ENCODE measurements around the gene IL3.

Gene IL3

GRCh38 chr5:132064140-132064539, 3.7 kb downstream of the IL3 start:
- Histone ChIP-seq H3K27me3 (ENCODE audit: control insufficient read depth, low read length) (no peaks in the 10 kb centered on the region), H3K36me3 (ENCODE audit: control insufficient read depth, low read length) (no peaks in the 10 kb centered on the region), H4K20me1 (ENCODE audit: control insufficient read depth, insufficient read depth, low read depth, low read length) (no peaks in the 10 kb centered on the region), H3K9me3 (ENCODE audit: control insufficient read depth, insufficient read depth, low read length) (no peaks in the 10 kb centered on the region), H3K27ac (ENCODE audit: low read depth, low read length) (no peak overlapping the region), H3K79me2 (ENCODE audit: control insufficient read depth, low read length) (no peaks in the 10 kb centered on the region), H3K4me1 (ENCODE audit: control insufficient read depth, low read length) (no peaks in the 10 kb centered on the region), H3K9me2 (replicated peaks; ENCODE audit: control insufficient read depth, low read length) (no peaks in the 10 kb centered on the region), H3K4me3 (ENCODE audit: low read length) (no peak overlapping the region), H3K4me2 (ENCODE audit: low read length) (no peak overlapping the region), H3F3A (ENCODE audit: control insufficient read depth, insufficient read depth) (no peaks in the 10 kb centered on the region)
- TF ChIP-seq EZH2phosphoT487 (IDR thresholded peaks at IDR 0.05; ENCODE audit: borderline replicate concordance, low read length) (no peak), CTCF (IDR thresholded peaks at IDR 0.05; ENCODE audit: low read depth, low read length, poor library complexity, severe bottlenecking) (no peak)

GRCh38 chr5:132064738-132065331, 4.4 kb downstream of the IL3 start:
- no peak overlapping the region for H3K4me2 ChIP-seq (ENCODE audit: low read length)
- no peaks in the 10 kb centered on the region for H3K9me2 ChIP-seq (replicated peaks; ENCODE audit: control insufficient read depth, low read length)
- H3K79me2 ChIP-seq (ENCODE audit: control insufficient read depth, low read length): no peaks in the 10 kb centered on the region
- H3K4me3 ChIP-seq (ENCODE audit: low read length): no peak overlapping the region
- no peaks in the 10 kb centered on the region for H3K36me3 ChIP-seq (ENCODE audit: control insufficient read depth, low read length)
- no peaks in the 10 kb centered on the region for H4K20me1 ChIP-seq (ENCODE audit: control insufficient read depth, insufficient read depth, low read depth, low read length)
- H3K4me1 ChIP-seq (ENCODE audit: control insufficient read depth, low read length): no peaks in the 10 kb centered on the region
- TF ChIP-seq CTCF (IDR thresholded peaks at IDR 0.05; ENCODE audit: low read depth, low read length, poor library complexity, severe bottlenecking) (peak; percentile 84), EZH2phosphoT487 (IDR thresholded peaks at IDR 0.05; ENCODE audit: borderline replicate concordance, low read length) (no peak)
- no peak overlapping the region for H3K27ac ChIP-seq (ENCODE audit: low read depth, low read length)
- H3K9me3 ChIP-seq (ENCODE audit: control insufficient read depth, insufficient read depth, low read length): no peaks in the 10 kb centered on the region
- no peaks in the 10 kb centered on the region for H3K27me3 ChIP-seq (ENCODE audit: control insufficient read depth, low read length)
- no peaks in the 10 kb centered on the region for H3F3A ChIP-seq (ENCODE audit: control insufficient read depth, insufficient read depth)

- no peak overlapping the region for H3K27ac ChIP-seq (ENCODE audit: low read depth, low read length)
- no peak overlapping the region for H3K4me2 ChIP-seq (ENCODE audit: low read length)
- no peaks in the 10 kb centered on the region for H3F3A ChIP-seq (ENCODE audit: control insufficient read depth, insufficient read depth)
- H3K79me2 ChIP-seq (ENCODE audit: control insufficient read depth, low read length): no peaks in the 10 kb centered on the region
- H3K36me3 ChIP-seq (ENCODE audit: control insufficient read depth, low read length): no peaks in the 10 kb centered on the region
- H3K9me3 ChIP-seq (ENCODE audit: control insufficient read depth, insufficient read depth, low read length): no peaks in the 10 kb centered on the region
- no peaks in the 10 kb centered on the region for H3K9me2 ChIP-seq (replicated peaks; ENCODE audit: control insufficient read depth, low read length)
- H3K4me1 ChIP-seq (ENCODE audit: control insufficient read depth, low read length): no peaks in the 10 kb centered on the region
- no peak overlapping the region for H3K4me3 ChIP-seq (ENCODE audit: low read length)
- H4K20me1 ChIP-seq (ENCODE audit: control insufficient read depth, insufficient read depth, low read depth, low read length): no peaks in the 10 kb centered on the region
- TF ChIP-seq EZH2phosphoT487 (IDR thresholded peaks at IDR 0.05; ENCODE audit: borderline replicate concordance, low read length): no peak
- peak; percentile 43 for TF ChIP-seq CTCF (IDR thresholded peaks at IDR 0.05; ENCODE audit: low read depth, low read length, poor library complexity, severe bottlenecking)
- no peaks in the 10 kb centered on the region for H3K27me3 ChIP-seq (ENCODE audit: control insufficient read depth, low read length)
These were observed 5.0 kb downstream of the IL3 start for GRCh38 chr5:132065351-132065937.
